Esophagus mucosa (tissue), 1 donor: ENCODE measurements around the gene ASPG. TPM values are rescaled to one million over a fixed set of nuclear protein-coding genes. Genes with fewer than 3 reads are reported as not detected.
A peak's percentile ranks its signal among the peaks of the same experiment; 100 is the strongest.

Experiments
- ATAC-seq: fragments of 200-7000 bp; cut with Tn5 transposase; one replicate; pipeline ENCODE4 v1.9.1; 2020
- total RNA-seq: library from RNA; stranded (reverse); gene quantifications from one replicate; pipeline ENCODE4 v1.2.4, GENCODE V29; 2023
- donor health status: DM: yes; HTN: yes; CAD: no.

Gene ASPG
- total RNA-seq, 1 donor from 2014 or later: 59.2 TPM

GRCh38 chr14:104076743-104077142 is 8.8 kb upstream of the ASPG start:
- no peak for ATAC-seq

GRCh38 chr14:104078031-104078455 is 7.5 kb upstream of the ASPG start:
- peak; percentile 97 for ATAC-seq

GRCh38 chr14:104080376-104081260 is 4.9 kb upstream of the ASPG start:
- no peak for ATAC-seq

GRCh38 chr14:104081261-104081835 is 4.2 kb upstream of the ASPG start:
- ATAC-seq: no peak

GRCh38 chr14:104081951-104082464 is 3.5 kb upstream of the ASPG start:
- no peak for ATAC-seq

- no peak for ATAC-seq
These were observed 2.7 kb upstream of the ASPG start for GRCh38 chr14:104082807-104083206.

- ATAC-seq: no peak
These were observed 1.1 kb upstream of the ASPG start for GRCh38 chr14:104084251-104085002.

- ATAC-seq: no peak
These were observed 345 bp downstream of the ASPG start for GRCh38 chr14:104085889-104086201.

- peak; percentile 4 for ATAC-seq
These were observed 735 bp downstream of the ASPG start for GRCh38 chr14:104086210-104086660.

- no peak for ATAC-seq
These were observed 1.4 kb downstream of the ASPG start for GRCh38 chr14:104086661-104087461.

GRCh38 chr14:104087505-104087904 is 2.0 kb downstream of the ASPG start:
- no peak for ATAC-seq

GRCh38 chr14:104087981-104088850 is 2.7 kb downstream of the ASPG start:
- no peak for ATAC-seq

GRCh38 chr14:104090071-104090748 is 4.7 kb downstream of the ASPG start:
- ATAC-seq: no peak

GRCh38 chr14:104091061-104091926 is 5.8 kb downstream of the ASPG start:
- no peak for ATAC-seq

GRCh38 chr14:104091927-104092771 is 6.6 kb downstream of the ASPG start:
- no peak for ATAC-seq

GRCh38 chr14:104092931-104093365 is 7.4 kb downstream of the ASPG start:
- ATAC-seq: no peak

GRCh38 chr14:104093366-104094055 is 8.0 kb downstream of the ASPG start:
- peak; percentile 51 for ATAC-seq
